HG03045 (cell line): ENCODE measurements around the gene TRIM14.

ENCODE experiments used
- ATAC-seq: cut with Tn5 transposase; IDR thresholded peaks from one replicate; pipeline ENCODE4 v1.9.1; 2021; ENCODE audit warnings: mild to moderate bottlenecking, moderate library complexity; ENCODE audit not compliant: unreplicated experiment

TRIM14 gene

GRCh38 chr9:98118640-98119601 lies at the start of gene TRIM14:
TRIM14 (minus strand) TSS chr9:98119222; CDS start chr9:98119188, 34 bp downstream.
- peak; percentile 68 for ATAC-seq

DNA sequence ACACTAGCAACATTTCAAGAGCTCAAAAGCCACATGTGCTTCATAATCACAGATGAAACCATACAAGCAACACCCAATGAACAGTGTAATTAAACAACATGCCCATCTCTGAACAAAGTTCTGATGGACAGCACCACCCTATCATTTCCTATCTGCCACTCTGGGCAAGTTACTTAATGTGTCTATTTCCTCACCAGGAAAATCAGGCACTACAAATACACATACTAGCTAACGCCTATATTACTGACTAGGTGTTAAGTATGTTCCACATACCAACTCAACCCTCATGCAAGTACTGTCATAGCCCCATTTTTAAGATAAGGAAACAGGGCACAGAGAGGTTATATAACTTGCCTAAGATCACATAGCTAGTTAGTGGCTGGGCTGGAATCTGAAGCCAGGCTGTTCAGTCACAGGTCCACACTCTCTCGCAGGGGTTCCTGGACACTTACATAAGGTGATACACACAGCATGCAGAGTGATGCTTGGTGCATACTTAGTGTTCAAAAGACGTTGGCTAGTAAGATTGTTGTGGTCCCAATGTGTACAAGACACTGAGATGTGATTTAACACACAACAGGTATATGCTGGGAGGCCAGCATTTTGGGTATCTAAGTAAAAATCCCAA lies 49.2 kb upstream of the TRIM14 start:
- ATAC-seq = no peak

- no peak for ATAC-seq
These were observed 45.9 kb upstream of the TRIM14 start for GRCh38 chr9:98164912-98165311.

DNA sequence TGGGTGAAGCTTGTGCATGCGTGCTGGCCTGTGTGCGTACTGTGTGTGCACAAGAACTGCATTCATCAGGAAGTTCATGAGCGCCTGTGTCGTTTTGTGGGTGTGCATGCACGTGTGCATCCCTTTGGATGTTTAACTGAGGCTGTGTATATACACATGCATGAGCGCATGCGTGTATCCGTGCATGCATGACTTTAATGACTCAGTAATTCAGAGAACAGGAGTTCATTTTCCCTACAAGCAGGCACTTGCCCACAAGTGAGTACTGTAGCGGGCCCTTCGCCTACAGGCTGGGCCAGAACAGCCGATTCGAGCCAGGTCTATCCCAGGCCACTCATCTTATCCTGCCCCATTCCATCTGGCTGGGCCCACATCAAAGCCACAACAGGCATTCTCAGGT lies 43.6 kb upstream of the TRIM14 start:
- ATAC-seq = no peak

DNA sequence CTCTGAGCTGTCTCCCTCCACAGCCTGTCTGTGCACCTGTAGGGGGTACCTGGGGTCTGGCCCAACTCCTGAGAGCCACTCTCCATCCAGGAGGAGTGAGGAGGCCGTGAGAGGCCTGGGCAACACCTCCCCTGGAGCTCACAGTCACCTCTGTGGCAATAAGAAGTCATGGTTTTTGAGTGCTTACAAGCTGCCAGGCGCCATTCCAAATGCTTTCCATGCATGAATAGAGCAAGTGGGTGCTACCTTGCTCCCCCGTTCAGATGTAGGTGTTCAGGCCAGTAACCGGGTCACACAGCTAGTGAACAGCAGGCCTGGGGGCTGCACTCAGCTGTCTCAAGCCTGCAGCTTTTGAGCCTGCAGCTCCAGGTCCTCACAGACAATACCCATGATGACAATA lies 42.8 kb upstream of the TRIM14 start:
- ATAC-seq = no peak

- no peak for ATAC-seq
These were observed 40.8 kb upstream of the TRIM14 start for GRCh38 chr9:98159790-98160189.

DNA sequence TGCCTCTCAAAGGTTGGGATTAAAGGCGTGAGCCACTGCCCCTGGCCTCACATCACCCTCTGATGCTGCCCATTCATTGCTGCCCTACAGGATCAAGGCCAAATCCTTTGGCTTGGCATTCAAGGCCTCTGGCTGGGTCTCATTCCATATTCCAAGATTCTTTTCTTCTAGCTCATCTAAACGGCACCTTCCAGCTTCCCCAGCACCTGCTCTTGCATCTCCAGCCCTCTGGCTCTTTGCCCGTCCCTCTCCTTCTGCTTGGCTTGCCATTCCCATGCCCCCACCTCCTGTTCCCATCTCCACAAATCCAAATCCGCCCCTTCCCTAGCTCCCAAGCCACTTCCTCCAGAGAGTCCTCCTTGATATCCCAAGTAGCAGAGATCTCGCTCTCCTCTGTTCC lies 40.3 kb upstream of the TRIM14 start:
- ATAC-seq = no peak

DNA sequence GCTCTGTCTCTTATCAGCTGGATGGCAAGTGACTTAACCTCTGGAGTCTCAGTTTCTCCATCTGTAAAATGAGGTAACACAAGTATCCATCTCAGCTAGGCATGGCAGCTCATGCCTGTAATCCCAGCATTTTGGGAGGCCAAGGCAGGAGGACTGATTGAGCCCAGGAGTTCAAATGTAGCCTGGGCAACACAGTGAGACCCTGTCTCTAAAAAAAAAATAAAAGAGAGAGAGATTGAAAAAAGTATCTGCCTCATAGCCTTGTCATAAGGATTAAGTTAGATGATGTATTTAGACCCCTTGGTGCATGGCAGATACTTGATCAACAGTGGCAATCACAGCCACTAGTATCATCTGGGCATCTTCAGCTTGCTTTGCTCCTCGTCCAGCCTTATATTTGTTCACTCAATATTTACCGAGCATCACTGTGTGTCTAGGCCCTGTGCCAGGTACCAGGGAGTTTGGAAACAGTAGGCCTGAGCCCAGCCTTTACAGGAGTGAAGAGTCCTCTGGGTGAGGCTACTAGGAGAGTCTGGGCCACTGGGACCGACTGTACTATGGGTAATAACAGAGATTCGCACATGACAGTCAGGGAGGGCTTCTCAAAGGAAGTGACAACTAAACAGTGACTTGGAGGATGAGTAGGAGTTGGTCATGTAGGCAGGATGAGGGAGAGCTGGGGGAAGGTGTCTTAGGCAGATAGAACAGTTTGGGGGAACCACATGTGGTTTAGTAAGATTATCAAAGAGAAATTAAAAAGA lies 39.2 kb upstream of the TRIM14 start:
- no peak for ATAC-seq

DNA sequence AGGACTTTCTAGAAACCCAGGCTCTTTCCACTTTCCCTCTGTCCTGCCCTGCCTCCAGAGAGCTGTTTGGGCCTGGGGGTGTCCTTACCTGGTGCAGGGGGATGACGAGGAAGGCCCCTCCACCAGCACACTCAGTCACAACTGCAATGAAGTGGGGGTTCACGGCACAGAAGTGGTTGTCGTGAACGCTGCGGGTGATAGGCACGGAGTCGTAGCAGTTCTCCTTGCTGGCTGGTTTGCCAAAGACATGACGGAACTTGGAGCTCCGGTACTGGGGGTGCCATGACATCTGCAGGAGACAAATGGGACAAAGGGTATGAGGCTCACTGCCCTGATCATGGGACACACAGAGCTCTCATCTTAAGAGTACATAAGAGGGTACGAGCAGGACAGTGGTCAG lies 38.4 kb upstream of the TRIM14 start:
- no peak for ATAC-seq

GRCh38 chr9:98154678-98155077 lies 35.7 kb upstream of the TRIM14 start:
- ATAC-seq = no peak

- no peak for ATAC-seq
These were observed 33.5 kb upstream of the TRIM14 start for GRCh38 chr9:98152526-98152925.

DNA sequence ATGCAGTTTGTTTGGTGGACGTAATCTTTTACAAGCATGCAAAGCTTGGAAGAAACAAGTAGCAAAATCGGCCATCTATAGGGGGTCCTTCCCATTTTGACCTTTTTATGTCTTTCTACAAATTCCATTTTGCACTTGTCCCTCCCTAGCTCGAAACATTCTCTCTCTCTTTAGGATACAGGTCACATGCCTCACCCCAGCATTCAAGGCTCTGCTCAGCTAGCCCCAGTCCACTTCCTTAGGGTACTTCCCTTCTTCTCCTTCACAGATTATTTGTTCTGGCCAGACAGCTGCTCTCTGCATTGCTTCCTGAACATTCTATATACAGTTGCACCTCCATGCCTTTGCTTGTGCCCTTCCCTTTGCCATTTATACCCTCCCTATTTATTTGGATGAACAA lies 31.7 kb upstream of the TRIM14 start:
- ATAC-seq = no peak

GRCh38 chr9:98150164-98150563 lies 31.1 kb upstream of the TRIM14 start:
- ATAC-seq = no peak

DNA sequence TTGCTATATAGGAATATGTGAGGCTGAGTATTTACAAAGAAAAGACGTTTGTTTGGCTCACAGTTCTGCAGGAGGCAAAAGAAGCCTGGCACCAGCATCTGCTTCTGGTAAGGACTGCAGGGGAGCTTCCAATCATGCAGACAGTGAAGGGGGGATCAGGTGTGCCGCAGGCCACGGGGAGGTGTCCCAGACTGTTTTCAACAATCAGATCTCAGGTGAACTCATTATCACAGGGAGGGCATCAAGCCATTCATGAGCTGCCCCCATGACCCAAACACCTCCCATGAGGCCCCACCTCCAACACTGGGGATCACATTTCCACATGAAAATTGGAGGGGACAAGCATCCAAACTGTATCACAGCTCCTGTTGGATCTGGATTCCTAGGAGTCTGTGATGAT lies 30.4 kb upstream of the TRIM14 start:
- ATAC-seq = no peak

DNA sequence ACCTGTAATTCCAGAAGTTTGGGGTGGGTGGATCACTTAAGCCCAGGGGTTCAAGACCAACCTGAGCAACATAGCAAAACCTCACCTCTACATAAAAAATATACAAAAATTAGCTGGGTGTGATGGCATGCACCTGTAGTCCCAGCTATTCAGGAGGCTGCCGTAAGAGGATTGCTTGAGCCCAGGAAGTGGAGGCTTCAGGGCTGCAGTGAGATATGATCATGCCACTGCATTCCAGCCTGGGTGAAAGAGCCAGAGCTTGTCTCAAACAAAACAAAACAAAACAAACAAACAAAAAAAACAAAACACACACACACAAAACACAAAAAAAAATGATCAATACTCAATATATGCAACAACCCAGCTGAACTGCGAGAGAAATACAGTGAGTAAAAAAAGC lies 29.5 kb upstream of the TRIM14 start:
- ATAC-seq = no peak

DNA sequence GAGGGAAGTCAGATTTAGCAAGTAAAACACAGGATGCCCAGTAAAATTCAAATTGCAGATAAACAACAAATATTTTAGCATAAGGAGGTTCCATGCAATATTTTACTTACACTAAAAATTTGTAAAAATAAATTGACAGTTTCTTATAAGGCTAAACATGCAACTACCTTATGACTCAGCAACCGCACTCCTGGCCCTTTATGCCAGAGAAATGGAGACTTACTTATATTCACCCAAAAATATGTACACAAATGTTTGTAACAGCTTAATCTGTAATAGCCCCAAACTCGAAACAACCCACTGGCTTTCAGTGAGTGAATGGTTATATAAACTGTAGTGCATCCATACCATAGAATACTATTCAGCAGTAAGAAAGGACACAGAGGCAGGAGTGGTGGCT lies 28.6 kb upstream of the TRIM14 start:
- no peak for ATAC-seq

GRCh38 chr9:98146101-98146991 lies 27.3 kb upstream of the TRIM14 start:
- ATAC-seq = no peak

GRCh38 chr9:98144631-98145030 lies 25.6 kb upstream of the TRIM14 start:
- no peak for ATAC-seq

GRCh38 chr9:98144076-98144475 lies 25.1 kb upstream of the TRIM14 start:
- ATAC-seq = no peak

- no peak for ATAC-seq
These were observed 24.0 kb upstream of the TRIM14 start for GRCh38 chr9:98142925-98143481.
